ENCODE data around the gene ARID5B. TPM values are rescaled to one million over a fixed set of nuclear protein-coding genes. Genes with fewer than 3 reads are reported as not detected.
A peak's percentile ranks its signal among the peaks of the same experiment; 100 is the strongest.
"Not testable (repeated sequence)": the region's sequence is repeated elsewhere in the genome, so short reads cannot be mapped to it uniquely, and the experiment has no call there.

The ARID5B gene
- total and polyA plus RNA-seq, 2 of the 4 experiments (the other 2 are of a cell fraction) = 41.0 to 125 TPM

DNA sequence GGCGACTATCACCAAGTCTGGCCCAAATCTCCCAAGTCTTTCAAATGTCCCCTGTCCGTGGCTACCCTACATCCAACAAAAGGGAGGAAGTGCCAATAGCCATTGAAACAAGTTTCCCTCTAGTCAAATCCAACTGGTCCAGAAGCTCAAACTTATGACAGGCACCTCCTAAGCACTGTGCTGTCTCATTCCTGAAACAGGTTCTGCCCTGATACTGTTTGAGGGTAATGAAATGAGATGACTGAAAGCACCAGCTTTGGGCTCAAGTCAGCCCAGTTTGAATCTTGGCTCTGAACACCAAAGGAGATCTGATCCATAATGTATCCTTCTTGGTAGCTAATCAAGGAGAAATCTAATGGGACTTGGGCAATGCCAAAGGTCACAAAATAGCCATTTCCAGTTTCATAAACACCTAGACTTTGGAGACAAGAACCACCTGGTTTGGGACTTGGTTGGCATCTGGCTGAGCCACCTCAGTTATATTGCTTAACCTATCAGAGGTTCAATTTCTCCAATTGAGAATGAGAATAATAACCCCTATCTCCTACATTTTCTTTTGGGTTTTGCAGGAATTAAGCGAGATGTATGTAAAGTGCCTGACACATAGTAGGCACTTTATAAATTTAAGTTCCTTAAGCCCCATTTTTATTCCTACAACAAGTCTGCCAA is 34.7 kb upstream of the ARID5B start:
- TF ChIP-seq CEBPB (IDR thresholded peaks at IDR 0.05; ENCODE audit: low read depth, low read length) (no peak), MXI1 (IDR thresholded peaks at IDR 0.05; ENCODE audit: borderline replicate concordance, low read depth, low read length) (no peak), RFX5 (IDR thresholded peaks at IDR 0.05; ENCODE audit: low read depth, low read length) (no peak)
- in situ Hi-C loops (cut with MboI; ENCODE audit: low sequenced_read_pairs) = no loop called here
- no peak overlapping the region for H2BK120ac ChIP-seq (ENCODE audit: low read depth, low read length)
- ATAC-seq (ENCODE audit: low read depth) (no peak), DNase-seq (no peak)
- no peak overlapping the region for H4K8ac ChIP-seq (ENCODE audit: low read depth in 2 of 2, low read length in 2 of 2)
- no peak overlapping the region for H2BK5ac ChIP-seq (ENCODE audit: low read depth, low read length, poor library complexity, severe bottlenecking)
- no peak overlapping the region; the same call in 1 of the 2 replicates for H3K14ac ChIP-seq (replicated peaks; ENCODE audit: low read depth, low read length)
- no peaks in the 10 kb centered on the region; the same call in 1 of the 2 replicates for H3K9me1 ChIP-seq (ENCODE audit: insufficient read depth, low read length)
- no peak overlapping the region for H3K23ac ChIP-seq (ENCODE audit: low read depth, low read length)
- no peak overlapping the region for H2BK20ac ChIP-seq (ENCODE audit: low read depth, low read length)
- no peaks in the 10 kb centered on the region for H3K9me3 ChIP-seq (ENCODE audit: control insufficient read depth, insufficient read depth, low read length)
- no peak overlapping the region for H3K9ac ChIP-seq (ENCODE audit: low read depth, low read length)
- no peaks in the 10 kb centered on the region for H4K20me1 ChIP-seq (ENCODE audit: insufficient read depth, low read length)
- H3K56ac ChIP-seq (ENCODE audit: extremely low read depth, insufficient read depth, low read length) = no peak overlapping the region
- dilution Hi-C loops (cut with HindIII; ENCODE audit: low sequenced_read_pairs, unreplicated experiment) = no loop called here
- BruUV-seq (replicated peaks) = no TSS peak
- ChIA-PET POLR2A (ENCODE audit: unreplicated experiment) (no interaction called here), CTCF (interaction anchor here (0.7 kb wide), 1 partner anchor 36 kb away, joined by 3 read pairs; no protein-coding TSS in a partner anchor)
- H3K36me3 ChIP-seq (ENCODE audit: control insufficient read depth, insufficient read depth, low read length) = no peaks in the 10 kb centered on the region
- no peak overlapping the region for H2AFZ ChIP-seq (replicated peaks; ENCODE audit: low read length, poor library complexity)
- H3K27me3 ChIP-seq (ENCODE audit: control insufficient read depth, insufficient read depth, low read length) = no peaks in the 10 kb centered on the region
- peaks cover 12% of the 10 kb centered on the region for H3K4me1 ChIP-seq (ENCODE audit: control insufficient read depth, insufficient read depth, low read length)
- no peak overlapping the region for H3K27ac ChIP-seq (ENCODE audit: insufficient read depth, low read length)
- no peak overlapping the region for H3K18ac ChIP-seq (ENCODE audit: low read depth, low read length)
- H2AK9ac ChIP-seq (replicated peaks; ENCODE audit: low read depth, low read length, poor library complexity) = no peak overlapping the region
- intact Hi-C loops (cut with micrococcal nuclease) = no loop called here
- no peaks in the 10 kb centered on the region for H3K79me1 ChIP-seq (ENCODE audit: low read depth in 1 of 2, low read length in 2 of 2)
- H3K4me2 ChIP-seq (ENCODE audit: low read depth, low read length) = no peak overlapping the region
- WGBS, 2 experiments (ENCODE audit: extremely low coverage in 2 of 2, insufficient read length in 1 of 2) = no CpG with 5 or more reads among the region's 3 CpGs
- no peak overlapping the region for H3K4ac ChIP-seq (ENCODE audit: low read depth, low read length)
- H2AK5ac ChIP-seq (ENCODE audit: low read depth, low read length) = no peak overlapping the region
- peak overlapping the region; percentile 39; the same call in 2 of the 3 replicates for H2BK15ac ChIP-seq (ENCODE audit: low read depth, low read length)
- no peak overlapping the region for H4K91ac ChIP-seq (ENCODE audit: insufficient read depth, low read depth, low read length)
- H3K4me3 ChIP-seq (ENCODE audit: insufficient read depth, low read depth, low read length) = no peak overlapping the region
- no peak overlapping the region for H4K5ac ChIP-seq (ENCODE audit: low read depth, low read length)

DNA sequence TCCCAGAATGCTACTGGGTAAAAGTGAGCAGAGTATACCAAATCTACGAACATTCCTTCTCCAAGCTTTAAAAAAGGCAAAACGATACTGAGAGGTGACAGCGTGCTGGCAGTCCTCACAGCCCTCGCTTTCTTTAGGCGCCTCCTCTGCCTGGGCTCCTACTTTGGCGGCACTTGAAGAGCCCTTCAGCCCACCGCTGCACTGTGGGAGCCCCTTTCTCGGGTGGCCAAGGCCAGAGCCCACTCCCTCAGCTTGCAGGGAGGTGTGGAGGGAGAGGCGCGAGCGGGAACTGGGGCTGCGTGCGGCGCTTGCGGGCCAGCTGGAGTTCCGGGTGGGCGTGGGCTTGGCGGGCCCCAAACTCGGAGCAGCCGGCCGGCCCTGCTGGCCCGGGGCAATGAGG is 34.1 kb upstream of the ARID5B start:
- intact Hi-C loops (cut with micrococcal nuclease); H2BK5ac ChIP-seq (ENCODE audit: low read depth, low read length, poor library complexity, severe bottlenecking); H4K8ac ChIP-seq (ENCODE audit: low read depth in 2 of 2, low read length in 2 of 2); H3K36me3 ChIP-seq (ENCODE audit: control insufficient read depth, insufficient read depth, low read length); H3K27ac ChIP-seq (ENCODE audit: insufficient read depth, low read length); H4K20me1 ChIP-seq (ENCODE audit: insufficient read depth, low read length); H2AK5ac ChIP-seq (ENCODE audit: low read depth, low read length); H3K14ac ChIP-seq (replicated peaks; ENCODE audit: low read depth, low read length); H3K4me2 ChIP-seq (ENCODE audit: low read depth, low read length); H3K4ac ChIP-seq (ENCODE audit: low read depth, low read length); H3K56ac ChIP-seq (ENCODE audit: extremely low read depth, insufficient read depth, low read length); H3K9me3 ChIP-seq (ENCODE audit: control insufficient read depth, insufficient read depth, low read length); in situ Hi-C loops (cut with MboI; ENCODE audit: low sequenced_read_pairs); ATAC-seq (ENCODE audit: low read depth); BruUV-seq (replicated peaks); H2BK20ac ChIP-seq (ENCODE audit: low read depth, low read length); H2BK15ac ChIP-seq (ENCODE audit: low read depth, low read length); H3K23ac ChIP-seq (ENCODE audit: low read depth, low read length); H3K4me3 ChIP-seq (ENCODE audit: insufficient read depth, low read depth, low read length); H3K27me3 ChIP-seq (ENCODE audit: control insufficient read depth, insufficient read depth, low read length); H4K91ac ChIP-seq (ENCODE audit: insufficient read depth, low read depth, low read length); POLR2A ChIA-PET (ENCODE audit: unreplicated experiment); H3K9me1 ChIP-seq (ENCODE audit: insufficient read depth, low read length); H3K18ac ChIP-seq (ENCODE audit: low read depth, low read length); H3K79me1 ChIP-seq (ENCODE audit: low read depth in 1 of 2, low read length in 2 of 2); H2BK120ac ChIP-seq (ENCODE audit: low read depth, low read length); DNase-seq; H2AK9ac ChIP-seq (replicated peaks; ENCODE audit: low read depth, low read length, poor library complexity); H4K5ac ChIP-seq (ENCODE audit: low read depth, low read length); H3K9ac ChIP-seq (ENCODE audit: low read depth, low read length); H2AFZ ChIP-seq (replicated peaks; ENCODE audit: low read length, poor library complexity); dilution Hi-C loops (cut with HindIII; ENCODE audit: low sequenced_read_pairs, unreplicated experiment): not testable (repeated sequence)
- WGBS, 2 experiments (ENCODE audit: extremely low coverage in 2 of 2, insufficient read length in 1 of 2) = 100% methylated on average over 4 of the region's 22 CpGs; no CpG with 5 or more reads in 1 of the 2 experiments
- peaks cover 12% of the 10 kb centered on the region for H3K4me1 ChIP-seq (ENCODE audit: control insufficient read depth, insufficient read depth, low read length)
- CTCF ChIA-PET = interaction anchor here (0.7 kb wide), 1 partner anchor 35 kb away, joined by 3 read pairs; no protein-coding TSS in a partner anchor
